HEK293 (cell line): ENCODE data around the gene KIF2C.

ENCODE experiments used
- BCL11B ChIP-seq: fragments of 450-650 bp; formaldehyde crosslinking; IDR thresholded peaks from 2 replicates; pipeline ENCODE4 v1.5.1; 2016; ENCODE audit warnings: low read depth, missing biosample characterization, missing genetic modification characterization
- HOXA7 ChIP-seq: sonication (generic); formaldehyde crosslinking; IDR thresholded peaks from 2 replicates; pipeline ENCODE4 v1.8.1; 2022; ENCODE audit warnings: missing genetic modification reagents, borderline replicate concordance
- KLF17 ChIP-seq: fragments of 450-650 bp; formaldehyde crosslinking; IDR thresholded peaks from 2 replicates; pipeline ENCODE4 v1.5.1; 2016; ENCODE audit warnings: missing biosample characterization, missing genetic modification characterization
- OSR2 ChIP-seq: fragments of 450-650 bp; formaldehyde crosslinking; IDR thresholded peaks from 2 replicates; pipeline ENCODE4 v1.5.1; 2016; ENCODE audit warnings: missing biosample characterization, missing genetic modification characterization
- PRDM10 ChIP-seq: fragments of 450-650 bp; formaldehyde crosslinking; IDR thresholded peaks from 2 replicates; pipeline ENCODE4 v1.5.1; 2016; ENCODE audit warnings: missing biosample characterization, missing genetic modification characterization
- REPIN1 ChIP-seq: fragments of 450-650 bp; formaldehyde crosslinking; IDR thresholded peaks from 2 replicates; pipeline ENCODE4 v1.5.1; 2017; ENCODE audit warnings: missing biosample characterization, missing genetic modification characterization, low read depth
- SCRT1 ChIP-seq: fragments of 450-650 bp; formaldehyde crosslinking; IDR thresholded peaks from 2 replicates; pipeline ENCODE4 v1.5.1; 2016; ENCODE audit warnings: missing biosample characterization, missing genetic modification characterization, borderline replicate concordance
- YY1 ChIP-seq: fragments of 450-650 bp; formaldehyde crosslinking; IDR thresholded peaks from 2 replicates; pipeline ENCODE4 v1.5.1; 2018; ENCODE audit warnings: missing biosample characterization, missing genetic modification characterization
- ZFP41 ChIP-seq: fragments of 450-650 bp; formaldehyde crosslinking; IDR thresholded peaks from 2 replicates; pipeline ENCODE4 v1.5.1; 2016; ENCODE audit warnings: missing biosample characterization, missing genetic modification characterization, borderline replicate concordance
- ZNF132 ChIP-seq: fragments of 450-650 bp; formaldehyde crosslinking; IDR thresholded peaks from 2 replicates; pipeline ENCODE4 v1.5.1; 2017; ENCODE audit warnings: missing biosample characterization, missing genetic modification characterization, borderline replicate concordance
- ZNF214 ChIP-seq: fragments of 450-650 bp; formaldehyde crosslinking; IDR thresholded peaks from 2 replicates; pipeline ENCODE4 v1.5.1; 2017; ENCODE audit warnings: missing biosample characterization, mild to moderate bottlenecking, missing genetic modification characterization, borderline replicate concordance
- ZNF266 ChIP-seq: fragments of 450-650 bp; formaldehyde crosslinking; IDR thresholded peaks from 2 replicates; pipeline ENCODE4 v1.5.1; 2016; ENCODE audit warnings: missing biosample characterization, missing genetic modification characterization, low read depth
- ZNF37A ChIP-seq: fragments of 450-650 bp; IDR thresholded peaks from 2 replicates; pipeline ENCODE4 v1.5.1; 2018; ENCODE audit warnings: missing biosample characterization, missing genetic modification characterization
- ZNF394 ChIP-seq: fragments of 450-650 bp; formaldehyde crosslinking; IDR thresholded peaks from 2 replicates; pipeline ENCODE4 v1.5.1; 2016; ENCODE audit warnings: missing biosample characterization, missing genetic modification characterization, mild to moderate bottlenecking, moderate library complexity, borderline replicate concordance
- ZNF48 ChIP-seq: fragments of 450-650 bp; formaldehyde crosslinking; IDR thresholded peaks from 2 replicates; pipeline ENCODE4 v1.5.1; 2016; ENCODE audit warnings: missing biosample characterization, missing genetic modification characterization
- ZNF510 ChIP-seq: fragments of 450-650 bp; formaldehyde crosslinking; IDR thresholded peaks from 2 replicates; pipeline ENCODE4 v1.5.1; 2018; ENCODE audit warnings: mild to moderate bottlenecking, missing genetic modification characterization, missing biosample characterization; ENCODE audit not compliant: insufficient replicate concordance
- ZNF514 ChIP-seq: fragments of 450-650 bp; formaldehyde crosslinking; IDR thresholded peaks from 2 replicates; pipeline ENCODE4 v1.5.1; 2016; ENCODE audit warnings: missing biosample characterization, missing genetic modification characterization
- ZNF560 ChIP-seq: fragments of 450-650 bp; formaldehyde crosslinking; IDR thresholded peaks from 2 replicates; pipeline ENCODE4 v1.5.1; 2017; ENCODE audit warnings: missing biosample characterization, missing genetic modification characterization, borderline replicate concordance
- ZNF621 ChIP-seq: fragments of 450-650 bp; formaldehyde crosslinking; IDR thresholded peaks from 2 replicates; pipeline ENCODE4 v1.5.1; 2017; ENCODE audit warnings: missing biosample characterization, missing genetic modification characterization
- ZNF654 ChIP-seq: fragments of 450-650 bp; formaldehyde crosslinking; IDR thresholded peaks from 2 replicates; pipeline ENCODE4 v1.5.1; 2016; ENCODE audit warnings: low read depth, missing biosample characterization, missing genetic modification characterization
- ZNF658 ChIP-seq: fragments of 450-650 bp; formaldehyde crosslinking; IDR thresholded peaks from 2 replicates; pipeline ENCODE4; 2016; ENCODE audit warnings: missing biosample characterization, missing genetic modification characterization
- ZNF677 ChIP-seq: fragments of 450-650 bp; IDR thresholded peaks from 2 replicates; pipeline ENCODE4 v1.5.0; 2018; ENCODE audit warnings: missing biosample characterization, mild to moderate bottlenecking, missing genetic modification characterization, moderate library complexity
- TF ChIP-seq, protein P1 (sequence below): fragments of 450-650 bp; formaldehyde crosslinking; IDR thresholded peaks from 2 replicates; pipeline ENCODE4 v1.5.1; 2016; ENCODE audit warnings: missing biosample characterization, missing genetic modification characterization
- TF ChIP-seq, protein P2 (sequence below): fragments of 450-650 bp; formaldehyde crosslinking; IDR thresholded peaks from 2 replicates; pipeline ENCODE4 v1.5.1; 2016; ENCODE audit warnings: missing biosample characterization, missing genetic modification characterization
- TF ChIP-seq, protein P3 (sequence below): fragments of 450-650 bp; formaldehyde crosslinking; IDR thresholded peaks from 2 replicates; pipeline ENCODE4 v1.5.1; 2016; ENCODE audit warnings: missing biosample characterization, missing genetic modification characterization, borderline replicate concordance
- TF ChIP-seq, protein P4 (sequence below): fragments of 450-650 bp; formaldehyde crosslinking; IDR thresholded peaks from 2 replicates; pipeline ENCODE4 v1.5.1; 2016; ENCODE audit warnings: missing biosample characterization, missing genetic modification characterization, low read depth

Gene KIF2C

GRCh38 chr1:44786138-44786840 lies 46.7 kb downstream of the KIF2C start (continued):
- TF ChIP-seq, protein P1, sequence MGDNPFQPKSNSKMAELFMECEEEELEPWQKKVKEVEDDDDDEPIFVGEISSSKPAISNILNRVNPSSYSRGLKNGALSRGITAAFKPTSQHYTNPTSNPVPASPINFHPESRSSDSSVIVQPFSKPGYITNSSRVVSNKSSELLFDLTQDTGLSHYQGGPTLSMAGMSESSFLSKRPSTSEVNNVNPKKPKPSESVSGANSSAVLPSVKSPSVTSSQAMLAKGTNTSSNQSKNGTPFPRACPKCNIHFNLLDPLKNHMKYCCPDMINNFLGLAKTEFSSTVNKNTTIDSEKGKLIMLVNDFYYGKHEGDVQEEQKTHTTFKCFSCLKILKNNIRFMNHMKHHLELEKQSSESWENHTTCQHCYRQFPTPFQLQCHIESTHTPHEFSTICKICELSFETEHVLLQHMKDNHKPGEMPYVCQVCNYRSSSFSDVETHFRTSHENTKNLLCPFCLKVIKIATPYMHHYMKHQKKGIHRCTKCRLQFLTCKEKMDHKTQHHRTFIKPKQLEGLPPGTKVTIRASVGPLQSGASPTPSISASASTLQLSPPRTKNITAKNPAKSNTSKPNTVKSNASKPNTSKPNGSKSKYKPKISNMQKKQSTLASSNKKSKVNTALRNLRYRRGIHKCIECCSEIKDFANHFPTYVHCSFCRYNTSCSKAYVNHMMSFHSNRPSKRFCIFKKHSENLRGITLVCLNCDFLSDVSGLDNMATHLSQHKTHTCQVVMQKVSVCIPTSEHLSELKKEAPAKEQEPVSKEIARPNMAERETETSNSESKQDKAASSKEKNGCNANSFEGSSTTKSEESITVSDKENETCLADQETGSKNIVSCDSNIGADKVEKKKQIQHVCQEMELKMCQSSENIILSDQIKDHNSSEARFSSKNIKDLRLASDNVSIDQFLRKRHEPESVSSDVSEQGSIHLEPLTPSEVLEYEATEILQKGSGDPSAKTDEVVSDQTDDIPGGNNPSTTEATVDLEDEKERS: no peak
- TF ChIP-seq ZNF48 (tag by site-specific recombination) (no peak), ZNF658 (tag by site-specific recombination) (no peak), ZNF560 (tag by site-specific recombination) (no peak), ZNF514 (tag by site-specific recombination) (no peak), OSR2 (no peak), ZNF266 (tag by site-specific recombination) (no peak), REPIN1 (tag by site-specific recombination) (no peak), ZNF510 (no peak), ZNF621 (tag by site-specific recombination) (no peak), ZNF394 (peak; percentile 56; the same call in 1 of the 2 replicates), BCL11B (tag by site-specific recombination) (peak; percentile 65; the same call in 1 of the 2 replicates), KLF17 (tag by site-specific recombination) (peak; percentile 72; the same call in 1 of the 2 replicates), ZNF214 (tag by site-specific recombination) (no peak), ZNF677 (tag by site-specific recombination) (no peak), ZFP41 (tag by site-specific recombination) (no peak), ZNF37A (tag by site-specific recombination) (no peak), ZNF132 (no peak), ZNF654 (peak; percentile 46), SCRT1 (tag by site-specific recombination) (0 out of 2 replicates have a peak, but pooled peaks have one; percentile 62), PRDM10 (peak; percentile 89), HOXA7 (CRISPR knock-in tag) (no peak), YY1 (tag by site-specific recombination) (0 out of 2 replicates have a peak, but pooled peaks have one; percentile 26)
- TF ChIP-seq, protein P2, sequence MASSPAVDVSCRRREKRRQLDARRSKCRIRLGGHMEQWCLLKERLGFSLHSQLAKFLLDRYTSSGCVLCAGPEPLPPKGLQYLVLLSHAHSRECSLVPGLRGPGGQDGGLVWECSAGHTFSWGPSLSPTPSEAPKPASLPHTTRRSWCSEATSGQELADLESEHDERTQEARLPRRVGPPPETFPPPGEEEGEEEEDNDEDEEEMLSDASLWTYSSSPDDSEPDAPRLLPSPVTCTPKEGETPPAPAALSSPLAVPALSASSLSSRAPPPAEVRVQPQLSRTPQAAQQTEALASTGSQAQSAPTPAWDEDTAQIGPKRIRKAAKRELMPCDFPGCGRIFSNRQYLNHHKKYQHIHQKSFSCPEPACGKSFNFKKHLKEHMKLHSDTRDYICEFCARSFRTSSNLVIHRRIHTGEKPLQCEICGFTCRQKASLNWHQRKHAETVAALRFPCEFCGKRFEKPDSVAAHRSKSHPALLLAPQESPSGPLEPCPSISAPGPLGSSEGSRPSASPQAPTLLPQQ (tag by site-specific recombination): peak; percentile 84
- TF ChIP-seq, protein P3, sequence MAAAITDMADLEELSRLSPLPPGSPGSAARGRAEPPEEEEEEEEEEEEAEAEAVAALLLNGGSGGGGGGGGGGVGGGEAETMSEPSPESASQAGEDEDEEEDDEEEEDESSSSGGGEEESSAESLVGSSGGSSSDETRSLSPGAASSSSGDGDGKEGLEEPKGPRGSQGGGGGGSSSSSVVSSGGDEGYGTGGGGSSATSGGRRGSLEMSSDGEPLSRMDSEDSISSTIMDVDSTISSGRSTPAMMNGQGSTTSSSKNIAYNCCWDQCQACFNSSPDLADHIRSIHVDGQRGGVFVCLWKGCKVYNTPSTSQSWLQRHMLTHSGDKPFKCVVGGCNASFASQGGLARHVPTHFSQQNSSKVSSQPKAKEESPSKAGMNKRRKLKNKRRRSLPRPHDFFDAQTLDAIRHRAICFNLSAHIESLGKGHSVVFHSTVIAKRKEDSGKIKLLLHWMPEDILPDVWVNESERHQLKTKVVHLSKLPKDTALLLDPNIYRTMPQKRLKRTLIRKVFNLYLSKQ (tag by site-specific recombination): no peak
- TF ChIP-seq, protein P4, sequence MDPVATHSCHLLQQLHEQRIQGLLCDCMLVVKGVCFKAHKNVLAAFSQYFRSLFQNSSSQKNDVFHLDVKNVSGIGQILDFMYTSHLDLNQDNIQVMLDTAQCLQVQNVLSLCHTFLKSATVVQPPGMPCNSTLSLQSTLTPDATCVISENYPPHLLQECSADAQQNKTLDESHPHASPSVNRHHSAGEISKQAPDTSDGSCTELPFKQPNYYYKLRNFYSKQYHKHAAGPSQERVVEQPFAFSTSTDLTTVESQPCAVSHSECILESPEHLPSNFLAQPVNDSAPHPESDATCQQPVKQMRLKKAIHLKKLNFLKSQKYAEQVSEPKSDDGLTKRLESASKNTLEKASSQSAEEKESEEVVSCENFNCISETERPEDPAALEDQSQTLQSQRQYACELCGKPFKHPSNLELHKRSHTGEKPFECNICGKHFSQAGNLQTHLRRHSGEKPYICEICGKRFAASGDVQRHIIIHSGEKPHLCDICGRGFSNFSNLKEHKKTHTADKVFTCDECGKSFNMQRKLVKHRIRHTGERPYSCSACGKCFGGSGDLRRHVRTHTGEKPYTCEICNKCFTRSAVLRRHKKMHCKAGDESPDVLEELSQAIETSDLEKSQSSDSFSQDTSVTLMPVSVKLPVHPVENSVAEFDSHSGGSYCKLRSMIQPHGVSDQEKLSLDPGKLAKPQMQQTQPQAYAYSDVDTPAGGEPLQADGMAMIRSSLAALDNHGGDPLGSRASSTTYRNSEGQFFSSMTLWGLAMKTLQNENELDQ (tag by site-specific recombination): no peak
